GM21737 (cell line): ENCODE results near the gene SLC38A1.
"Not testable (repeated sequence)": the region's sequence is repeated elsewhere in the genome, so short reads cannot be mapped to it uniquely, and the experiment has no call there.

ENCODE experiments used
- ATAC-seq: cut with Tn5 transposase; IDR thresholded peaks from one replicate; pipeline ENCODE4 v1.9.1; 2021; ENCODE audit warnings: mild to moderate bottlenecking, moderate library complexity; ENCODE audit not compliant: unreplicated experiment

The SLC38A1 gene

DNA sequence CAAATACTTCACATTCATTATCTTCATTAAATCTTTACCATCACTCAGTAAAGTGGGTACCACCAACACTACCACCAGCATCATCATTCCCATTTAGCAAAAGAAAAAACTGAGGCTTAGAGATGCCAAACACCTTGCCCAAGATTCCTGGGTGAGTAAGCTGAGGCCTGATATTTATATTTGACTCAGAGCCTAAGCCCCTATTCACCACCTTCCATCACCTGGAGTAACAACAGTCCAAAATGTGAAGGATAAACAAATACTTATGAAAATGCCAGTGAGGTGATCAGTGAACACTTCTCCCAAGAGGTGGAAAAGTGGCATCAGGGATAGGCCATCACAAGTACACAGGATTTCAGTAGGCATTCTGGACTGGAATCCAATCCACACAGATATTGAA, 3.7 kb downstream of the SLC38A1 start:
- ATAC-seq = no peak

DNA sequence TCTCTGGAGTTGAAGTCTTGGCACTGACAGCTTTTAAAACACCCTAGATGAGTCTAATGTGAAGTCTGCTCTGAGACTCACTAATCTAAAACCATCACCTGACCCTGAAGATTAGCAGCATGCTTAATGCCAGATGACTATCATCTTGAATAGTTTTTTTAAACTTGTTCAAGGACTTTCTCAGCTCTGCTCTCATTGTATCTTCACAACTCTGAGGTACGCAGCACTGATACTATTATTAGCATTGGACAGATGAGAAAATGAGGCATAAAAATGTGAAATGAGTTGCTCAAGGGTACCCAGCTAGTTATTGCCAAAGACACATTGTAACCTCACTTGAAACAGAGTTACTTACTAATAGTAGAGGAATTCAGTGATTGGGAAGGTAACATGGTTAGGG, 4.8 kb downstream of the SLC38A1 start:
- ATAC-seq = no peak

DNA sequence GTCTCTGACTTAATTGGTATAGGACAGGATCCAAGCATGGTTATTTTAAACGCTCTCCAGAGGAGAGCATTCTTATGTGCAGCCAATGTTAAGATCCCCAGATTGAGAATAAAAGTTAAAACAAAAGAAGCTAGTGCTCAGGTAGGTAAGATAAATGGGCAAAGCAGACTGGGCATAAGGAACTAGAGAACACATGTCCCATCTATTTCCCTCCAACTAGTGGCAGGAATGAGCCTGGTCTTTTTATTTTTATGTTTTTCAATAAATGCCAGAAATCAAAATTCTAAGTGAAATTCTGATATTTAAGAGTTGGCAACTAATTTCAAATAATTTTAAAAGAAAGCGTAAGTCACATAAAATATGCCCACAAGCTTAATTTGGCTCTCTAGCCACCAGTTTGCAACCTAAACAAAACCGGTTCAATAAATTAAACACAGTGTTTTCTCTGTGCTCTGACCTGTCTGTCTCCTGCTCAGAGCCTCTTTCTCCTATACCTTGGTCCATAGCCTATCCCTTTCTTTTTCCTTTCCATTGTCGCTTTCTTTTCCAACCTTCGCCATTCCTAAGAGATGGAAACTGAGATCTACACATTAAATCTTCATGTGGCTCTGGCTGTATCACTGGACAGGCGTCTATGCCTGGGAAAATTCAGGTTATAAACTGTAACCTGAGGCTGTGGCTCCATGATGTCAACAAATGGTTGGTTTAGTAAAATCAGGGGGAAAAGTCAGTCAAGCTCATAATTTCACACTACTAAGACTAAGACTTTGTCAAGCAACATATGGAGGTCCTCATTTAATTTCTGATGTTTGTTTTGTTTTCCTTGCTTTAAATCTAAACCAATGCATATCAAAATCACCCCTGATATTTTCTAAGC, 5.5 kb downstream of the SLC38A1 start:
- ATAC-seq = no peak

GRCh38 chr12:46261646-46262045, 7.2 kb downstream of the SLC38A1 start:
- no peak for ATAC-seq

DNA sequence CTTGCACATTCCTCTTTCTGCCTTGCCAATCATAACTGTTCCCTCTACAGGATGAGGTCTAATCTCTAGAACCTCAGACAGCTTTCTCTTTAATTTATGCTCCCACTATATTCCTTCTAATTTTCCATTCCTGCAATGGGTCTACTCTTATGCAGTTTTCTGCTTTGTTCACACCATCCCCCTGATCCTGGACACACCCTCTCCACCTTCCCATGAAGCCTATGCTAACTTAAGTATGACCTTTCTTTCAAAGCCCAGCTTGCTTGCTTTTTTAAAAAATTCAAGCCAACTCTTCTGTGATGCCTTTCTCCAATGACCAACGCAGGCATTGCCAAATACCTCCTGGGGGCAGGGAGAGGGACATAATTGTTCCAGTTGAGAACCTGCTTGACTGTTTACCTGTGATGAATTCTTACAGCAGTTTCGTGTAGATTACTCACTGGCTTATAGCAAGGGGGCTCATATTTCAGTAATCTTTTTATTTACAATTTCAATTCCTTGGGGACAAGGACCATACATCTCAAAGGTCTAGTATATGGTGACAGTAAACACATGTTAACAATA, 7.8 kb downstream of the SLC38A1 start:
- ATAC-seq = no peak

DNA sequence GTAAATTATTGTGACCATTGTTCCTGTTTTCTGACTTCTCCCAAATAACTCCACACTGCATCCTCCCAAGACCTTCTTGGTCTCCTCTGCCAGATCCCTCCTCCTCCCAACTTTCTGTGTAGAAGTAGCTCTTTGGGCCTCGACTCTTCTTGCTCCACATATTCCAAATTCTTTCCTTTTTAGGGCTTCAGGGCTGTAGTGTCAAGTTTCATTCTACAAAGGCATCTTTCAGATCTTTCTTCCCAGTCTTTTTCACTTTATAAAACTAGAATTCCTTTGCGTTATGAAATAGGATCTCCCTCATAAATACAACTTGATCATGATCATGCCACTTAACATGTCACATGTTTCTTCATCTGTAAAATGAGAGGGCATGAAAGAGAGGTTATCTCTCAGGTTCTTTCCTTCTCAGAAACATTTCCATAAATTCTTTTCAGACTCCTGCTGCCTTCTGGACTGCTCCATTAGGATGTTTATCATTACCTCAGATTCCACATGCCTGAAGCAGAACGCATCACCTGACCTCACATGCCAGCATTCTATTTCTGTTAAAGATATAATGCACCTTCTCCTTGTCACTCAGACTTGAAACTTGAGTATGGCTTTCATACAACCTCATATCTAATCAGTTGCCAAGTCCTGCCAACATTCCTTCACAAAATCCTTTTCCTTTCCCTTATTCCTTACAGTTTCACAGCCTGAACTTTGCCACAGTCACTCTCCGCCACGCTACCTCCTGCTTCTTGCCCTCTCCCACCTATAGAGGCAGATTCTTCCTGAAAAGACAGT, 8.5 kb downstream of the SLC38A1 start:
- no peak for ATAC-seq

DNA sequence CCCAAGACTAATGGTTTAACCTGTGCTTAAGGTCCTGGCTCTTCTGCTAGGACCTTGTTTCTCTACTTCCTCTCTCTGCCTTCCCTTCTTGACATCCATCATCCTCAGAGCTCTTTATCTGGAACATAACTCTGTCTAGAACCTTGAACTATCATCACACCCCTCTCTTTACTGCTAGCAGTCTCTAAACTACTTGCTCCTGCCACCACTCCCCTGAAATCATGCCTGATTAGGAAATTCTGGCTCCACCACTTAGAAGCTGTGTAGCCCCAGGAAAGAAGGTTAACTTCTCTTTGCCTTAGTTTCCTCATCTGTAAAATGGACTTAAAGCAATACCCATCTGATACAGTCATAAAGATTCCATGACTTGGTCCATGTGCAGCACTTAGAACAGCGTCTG, 9.1 kb downstream of the SLC38A1 start:
- ATAC-seq = no peak

DNA sequence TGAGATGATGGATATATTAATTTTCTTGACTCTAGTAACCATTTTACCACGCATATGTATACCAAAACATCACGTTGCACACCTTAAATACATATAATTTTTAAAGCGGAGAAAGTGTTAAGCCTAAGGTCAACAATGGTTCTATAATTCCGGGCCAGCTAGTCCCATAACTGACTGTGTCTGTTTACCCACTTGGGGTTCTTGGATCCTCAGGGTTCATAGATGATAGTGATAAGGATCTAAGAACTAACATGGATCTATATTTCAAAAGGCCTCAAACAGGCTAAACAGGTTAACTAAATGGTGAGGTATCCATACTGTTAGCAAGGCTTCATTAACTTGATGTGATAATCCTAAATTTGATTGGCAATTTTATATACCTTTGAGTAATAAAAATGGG, 9.8 kb downstream of the SLC38A1 start:
- no peak for ATAC-seq

GRCh38 chr12:46258129-46258528, 10.7 kb downstream of the SLC38A1 start:
- no peak for ATAC-seq

DNA sequence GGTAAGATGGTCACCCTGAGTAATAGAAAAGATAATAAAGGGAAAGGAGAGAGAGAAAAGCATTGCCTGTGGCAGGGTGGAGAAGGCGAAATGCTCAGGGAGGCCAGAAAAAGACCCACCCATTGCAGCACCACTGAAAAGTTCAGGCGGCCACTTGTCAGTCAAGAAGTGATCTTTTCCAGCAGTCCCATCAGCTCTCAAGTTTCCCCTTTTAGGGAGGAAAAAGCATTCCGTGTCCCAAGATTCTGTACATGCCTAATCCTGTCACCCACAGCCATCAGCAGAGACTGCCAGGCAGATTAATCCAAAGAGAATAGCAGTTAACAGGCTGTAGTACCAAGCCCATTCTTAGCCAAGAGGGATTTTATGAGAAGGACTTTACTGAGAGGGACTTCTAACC, 11.9 kb downstream of the SLC38A1 start:
- no peak for ATAC-seq

GRCh38 chr12:46253544-46254162, 15.2 kb downstream of the SLC38A1 start:
- ATAC-seq = no peak

GRCh38 chr12:46251994-46252393, 16.8 kb downstream of the SLC38A1 start:
- not testable (repeated sequence) for ATAC-seq

DNA sequence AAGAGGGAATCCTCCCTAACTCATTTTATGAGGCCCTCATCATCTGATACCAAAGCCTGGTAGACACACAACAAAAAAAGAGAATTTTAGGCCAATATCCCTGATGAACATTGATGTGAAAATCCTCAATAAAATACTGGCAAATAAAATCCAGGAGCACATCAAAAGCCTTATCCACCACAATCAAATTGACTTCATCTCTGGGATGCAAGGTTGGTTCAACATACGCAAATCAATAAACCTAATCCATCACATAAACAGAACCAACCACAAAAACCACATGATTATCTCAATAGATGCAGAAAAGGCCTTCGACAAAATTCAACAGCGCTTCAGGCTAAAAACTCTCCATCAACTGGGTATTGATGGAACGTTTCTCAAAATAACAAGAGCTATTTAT, 18.9 kb downstream of the SLC38A1 start:
- not testable (repeated sequence) for ATAC-seq

DNA sequence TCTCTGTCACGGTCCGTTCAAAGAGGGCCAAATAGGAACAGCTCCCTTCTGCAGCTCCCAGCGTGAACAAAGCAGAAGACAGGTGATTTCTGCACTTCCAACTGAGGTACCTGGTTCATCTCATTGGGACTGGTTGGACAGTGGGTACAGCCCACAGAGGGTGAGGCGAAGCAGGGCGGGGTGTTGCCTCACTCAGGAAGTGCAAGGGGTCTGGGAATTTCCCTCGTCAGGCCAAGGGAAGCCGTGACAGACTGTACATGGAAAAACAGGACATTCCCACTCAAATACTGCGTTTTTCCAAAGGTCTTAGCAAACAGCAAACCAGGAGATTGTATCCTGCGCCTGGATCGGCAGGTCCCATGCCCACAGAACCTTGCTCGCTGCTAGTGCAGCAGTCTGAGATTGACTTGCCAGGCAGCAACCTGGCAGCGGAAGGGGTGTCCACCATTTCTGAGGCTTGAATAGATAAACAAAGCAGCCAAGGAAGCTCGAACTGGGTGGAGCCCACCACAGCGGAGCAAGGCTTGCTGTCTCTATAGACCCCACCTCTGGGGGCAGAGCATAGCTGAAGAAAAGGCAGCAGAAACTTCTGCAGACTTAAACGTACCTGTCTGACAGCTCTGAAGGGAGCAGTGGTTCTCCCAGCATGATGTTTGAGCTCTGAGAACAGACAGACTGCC, 22.7 kb downstream of the SLC38A1 start:
- ATAC-seq = no peak

DNA sequence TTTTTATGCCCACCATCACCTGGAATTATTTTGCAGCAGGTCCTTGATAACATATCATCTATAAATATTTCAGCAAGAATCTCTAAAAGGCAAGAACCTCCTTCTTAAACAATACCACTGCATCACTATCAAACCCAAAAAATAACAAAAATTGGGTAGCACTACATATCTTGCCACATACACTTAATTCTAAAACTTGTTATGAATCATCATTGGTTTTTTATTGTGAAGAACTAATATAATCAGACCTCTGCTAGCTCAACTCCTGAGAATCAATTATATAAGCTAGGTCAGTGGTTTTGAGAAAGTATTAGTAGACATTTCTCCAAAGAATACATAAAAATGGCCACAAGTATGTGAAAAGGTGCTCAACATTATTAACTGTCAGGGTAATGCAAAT, 23.8 kb downstream of the SLC38A1 start:
- ATAC-seq = no peak

GRCh38 chr12:46244273-46244915, 24.4 kb downstream of the SLC38A1 start:
- ATAC-seq = no peak

- no peak for ATAC-seq
Observed at GRCh38 chr12:46242569-46242968, 26.3 kb downstream of the SLC38A1 start.

GRCh38 chr12:46240436-46240835, 28.4 kb downstream of the SLC38A1 start:
- ATAC-seq = no peak

DNA sequence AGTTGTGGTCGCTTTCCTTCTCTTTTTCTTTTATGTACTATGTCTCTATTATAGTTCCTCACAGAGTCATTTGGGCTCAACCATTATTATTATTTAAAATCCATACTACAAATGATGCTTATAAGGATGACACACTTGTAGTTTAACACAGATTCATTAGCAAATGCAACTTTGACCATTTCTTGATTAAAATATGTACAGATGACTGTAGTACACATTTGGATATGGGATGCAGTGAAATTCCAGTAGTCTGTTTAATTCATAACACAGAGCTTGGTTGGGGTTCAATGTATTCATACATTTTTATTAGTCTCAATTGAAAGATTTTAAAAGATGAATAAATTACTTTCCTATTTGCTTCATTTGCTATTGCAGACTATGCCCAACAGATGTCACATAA, 30.0 kb downstream of the SLC38A1 start:
- ATAC-seq = no peak

GRCh38 chr12:46237371-46238045, 31.3 kb downstream of the SLC38A1 start:
- no peak for ATAC-seq
